ENCODE data around the gene C11orf97. TPM values are rescaled to one million over a fixed set of nuclear protein-coding genes. Genes with fewer than 3 reads are reported as not detected.
"Not testable (repeated sequence)": the region's sequence is repeated elsewhere in the genome, so short reads cannot be mapped to it uniquely, and the experiment has no call there.

C11orf97 gene
- total RNA-seq, 4 donors from 2014 or later = not detected

DNA sequence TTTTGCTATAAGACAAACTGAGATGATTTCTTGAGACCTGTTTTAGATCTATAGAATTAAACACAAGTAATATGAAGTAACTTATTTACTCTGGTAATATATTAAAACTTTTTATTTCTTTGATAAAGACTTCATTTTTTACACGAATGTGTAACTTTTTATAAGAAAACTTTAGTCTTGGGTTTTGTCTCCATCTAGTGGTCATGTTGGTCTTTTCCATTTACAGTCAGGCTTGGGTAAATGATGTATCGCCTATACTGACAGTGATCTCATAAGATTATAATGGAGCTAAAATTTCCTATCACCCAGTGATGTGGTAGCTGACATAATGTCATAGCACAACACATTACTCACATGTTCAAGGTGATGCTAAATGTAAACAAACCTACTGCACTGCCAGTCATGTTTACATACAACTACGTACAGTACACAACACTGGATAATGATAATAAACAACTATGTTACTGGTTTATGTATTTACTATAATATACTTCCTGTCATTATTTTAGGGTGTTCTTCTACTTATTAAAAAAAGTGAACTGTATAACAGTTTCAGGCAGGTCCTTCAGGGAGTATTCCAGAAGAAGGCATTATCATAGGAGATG is 7.5 kb upstream of the C11orf97 start:
- peaks cover 13% of the 10 kb centered on the region for H3K36me3 ChIP-seq
- WGBS = 23% methylated on average over 3 of the region's 3 CpGs
- H3K4me1 ChIP-seq = no peaks in the 10 kb centered on the region
- no peak overlapping the region for H3K27ac ChIP-seq
- H3K9me3 ChIP-seq = no peaks in the 10 kb centered on the region
- no peak overlapping the region for H3K4me3 ChIP-seq
- H3K27me3 ChIP-seq = no peaks in the 10 kb centered on the region
- TF ChIP-seq POLR2AphosphoS5 (IDR thresholded peaks at IDR 0.05) = no peak
- TF ChIP-seq, protein P1, sequence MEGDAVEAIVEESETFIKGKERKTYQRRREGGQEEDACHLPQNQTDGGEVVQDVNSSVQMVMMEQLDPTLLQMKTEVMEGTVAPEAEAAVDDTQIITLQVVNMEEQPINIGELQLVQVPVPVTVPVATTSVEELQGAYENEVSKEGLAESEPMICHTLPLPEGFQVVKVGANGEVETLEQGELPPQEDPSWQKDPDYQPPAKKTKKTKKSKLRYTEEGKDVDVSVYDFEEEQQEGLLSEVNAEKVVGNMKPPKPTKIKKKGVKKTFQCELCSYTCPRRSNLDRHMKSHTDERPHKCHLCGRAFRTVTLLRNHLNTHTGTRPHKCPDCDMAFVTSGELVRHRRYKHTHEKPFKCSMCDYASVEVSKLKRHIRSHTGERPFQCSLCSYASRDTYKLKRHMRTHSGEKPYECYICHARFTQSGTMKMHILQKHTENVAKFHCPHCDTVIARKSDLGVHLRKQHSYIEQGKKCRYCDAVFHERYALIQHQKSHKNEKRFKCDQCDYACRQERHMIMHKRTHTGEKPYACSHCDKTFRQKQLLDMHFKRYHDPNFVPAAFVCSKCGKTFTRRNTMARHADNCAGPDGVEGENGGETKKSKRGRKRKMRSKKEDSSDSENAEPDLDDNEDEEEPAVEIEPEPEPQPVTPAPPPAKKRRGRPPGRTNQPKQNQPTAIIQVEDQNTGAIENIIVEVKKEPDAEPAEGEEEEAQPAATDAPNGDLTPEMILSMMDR (IDR thresholded peaks at IDR 0.05) = peak; percentile 22 to 60
- no peak for DNase-seq (ENCODE audit: low spot score in 2 of 2)

DNA sequence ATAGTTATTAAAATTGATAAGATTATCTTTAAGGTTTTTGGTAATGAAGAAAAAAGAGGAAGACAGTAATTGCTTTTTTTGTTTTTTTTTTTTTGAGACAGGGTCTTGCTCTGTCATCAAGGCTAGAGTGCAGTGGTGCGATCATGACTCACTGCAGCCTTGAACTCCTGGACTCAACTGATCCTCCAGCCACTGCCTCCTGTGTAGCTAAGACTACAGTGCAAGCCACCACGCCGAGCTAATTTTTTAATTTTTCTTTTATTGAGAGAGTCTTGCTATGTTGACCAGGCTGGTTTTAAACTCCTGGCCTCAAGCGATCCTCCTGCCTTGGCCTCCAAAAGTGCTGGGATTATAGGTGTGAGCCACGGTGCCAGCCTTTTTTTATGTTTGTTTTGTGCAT is 5.7 kb upstream of the C11orf97 start:
- not testable (repeated sequence) for H3K9me3 ChIP-seq; H3K36me3 ChIP-seq; H3K27ac ChIP-seq; H3K4me1 ChIP-seq; DNase-seq (ENCODE audit: low spot score in 2 of 2); H3K27me3 ChIP-seq; H3K4me3 ChIP-seq
- 86% methylated on average over 5 of the region's 5 CpGs for WGBS

DNA sequence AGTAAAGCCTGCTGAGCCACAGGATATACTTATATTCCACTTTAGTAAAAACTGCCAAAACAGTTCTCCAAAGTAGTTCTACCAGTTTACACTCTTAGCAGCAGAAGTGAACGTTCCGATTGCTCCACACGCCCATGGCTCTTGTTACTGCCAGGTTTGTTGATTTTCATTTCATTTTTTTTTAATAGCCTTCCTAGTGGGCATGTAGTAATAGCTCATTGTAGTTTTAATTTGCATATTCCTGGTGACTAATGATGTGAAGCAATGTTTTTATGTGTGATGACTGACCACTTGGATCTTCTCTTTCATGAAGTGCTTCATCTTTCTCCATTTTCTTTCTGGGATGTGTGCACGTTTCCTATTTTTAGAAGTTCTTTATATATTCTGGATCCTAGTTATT is 4.8 kb upstream of the C11orf97 start:
- no peaks in the 10 kb centered on the region for H3K36me3 ChIP-seq
- H3K4me1 ChIP-seq = peaks cover 6% of the 10 kb centered on the region
- no peaks in the 10 kb centered on the region for H3K9me3 ChIP-seq
- H3K27ac ChIP-seq = no peak overlapping the region
- H3K4me3 ChIP-seq = no peak overlapping the region
- H3K27me3 ChIP-seq = no peaks in the 10 kb centered on the region
- TF ChIP-seq EP300 (IDR thresholded peaks at IDR 0.05) (no peak), POLR2AphosphoS5 (IDR thresholded peaks at IDR 0.05) (no peak), POLR2A (IDR thresholded peaks at IDR 0.05) (no peak)
- TF ChIP-seq, protein P1 (IDR thresholded peaks at IDR 0.05) = no peak
- no peak for DNase-seq (ENCODE audit: low spot score in 2 of 2)
- 54% methylated on average over 4 of the region's 4 CpGs for WGBS

DNA sequence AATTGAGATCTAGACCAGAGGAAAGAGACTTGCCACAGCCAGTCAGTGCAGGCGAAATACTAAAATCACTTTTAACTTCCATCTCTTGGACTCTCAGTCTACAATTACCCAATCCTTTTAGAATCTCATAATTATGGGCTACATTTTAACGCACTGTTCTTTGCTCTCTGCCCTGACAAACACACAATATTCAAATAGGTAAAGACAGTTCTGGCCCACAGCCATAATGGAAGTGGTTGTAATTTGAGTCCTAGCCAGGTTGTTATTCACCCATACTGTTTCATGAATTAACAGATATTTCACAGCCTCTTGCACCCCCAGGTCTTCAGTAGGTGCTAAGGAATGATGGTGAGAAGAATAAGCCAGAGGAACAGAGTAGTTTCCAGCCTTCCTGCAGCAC is 830 bp downstream of the C11orf97 start:
- TF ChIP-seq POLR2AphosphoS5 (IDR thresholded peaks at IDR 0.05) (no peak), EP300 (IDR thresholded peaks at IDR 0.05) (no peak), POLR2A (IDR thresholded peaks at IDR 0.05) (no peak)
- TF ChIP-seq, protein P1 (IDR thresholded peaks at IDR 0.05) = no peak
- H3K4me3 ChIP-seq = no peak overlapping the region
- peaks cover 7% of the 10 kb centered on the region for H3K4me1 ChIP-seq
- no peaks in the 10 kb centered on the region for H3K27me3 ChIP-seq
- WGBS = 35% methylated on average over 2 of the region's 2 CpGs
- no peaks in the 10 kb centered on the region for H3K36me3 ChIP-seq
- DNase-seq (ENCODE audit: low spot score in 2 of 2) = no peak
- H3K27ac ChIP-seq = no peak overlapping the region
- no peaks in the 10 kb centered on the region for H3K9me3 ChIP-seq

DNA sequence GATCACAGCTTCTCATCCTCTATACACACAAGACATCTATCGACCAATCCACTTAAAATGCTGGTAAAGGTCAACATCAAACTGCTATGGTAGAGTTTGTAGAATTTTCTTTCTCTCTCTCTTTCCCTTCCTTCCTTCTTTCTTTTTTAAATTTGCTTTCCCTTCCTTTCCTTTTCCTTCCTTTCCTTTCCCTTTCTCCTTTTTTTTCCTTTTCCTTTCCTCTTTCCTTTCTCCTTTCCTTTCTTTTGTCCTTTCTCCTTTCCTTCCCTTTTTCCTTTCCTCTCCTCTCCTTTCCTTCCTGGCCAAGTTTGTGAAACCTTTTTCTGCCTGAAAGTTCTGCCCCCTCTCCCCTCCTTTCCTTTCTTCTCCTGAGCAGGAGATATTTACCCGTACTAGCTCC is 3.1 kb downstream of the C11orf97 start:
- no peaks in the 10 kb centered on the region for H3K9me3 ChIP-seq
- peaks cover 11% of the 10 kb centered on the region for H3K4me1 ChIP-seq
- H3K4me3 ChIP-seq = no peak overlapping the region
- H3K36me3 ChIP-seq = no peaks in the 10 kb centered on the region
- H3K27me3 ChIP-seq = no peaks in the 10 kb centered on the region
- DNase-seq (ENCODE audit: low spot score in 2 of 2) = no peak
- H3K27ac ChIP-seq = no peak overlapping the region
- TF ChIP-seq EP300 (IDR thresholded peaks at IDR 0.05) = no peak
- TF ChIP-seq POLR2AphosphoS5 (IDR thresholded peaks at IDR 0.05) = no peak
- no peak for TF ChIP-seq POLR2A (IDR thresholded peaks at IDR 0.05)
- TF ChIP-seq, protein P1 (IDR thresholded peaks at IDR 0.05) = no peak
- WGBS = 91% methylated on average over 2 of the region's 2 CpGs

DNA sequence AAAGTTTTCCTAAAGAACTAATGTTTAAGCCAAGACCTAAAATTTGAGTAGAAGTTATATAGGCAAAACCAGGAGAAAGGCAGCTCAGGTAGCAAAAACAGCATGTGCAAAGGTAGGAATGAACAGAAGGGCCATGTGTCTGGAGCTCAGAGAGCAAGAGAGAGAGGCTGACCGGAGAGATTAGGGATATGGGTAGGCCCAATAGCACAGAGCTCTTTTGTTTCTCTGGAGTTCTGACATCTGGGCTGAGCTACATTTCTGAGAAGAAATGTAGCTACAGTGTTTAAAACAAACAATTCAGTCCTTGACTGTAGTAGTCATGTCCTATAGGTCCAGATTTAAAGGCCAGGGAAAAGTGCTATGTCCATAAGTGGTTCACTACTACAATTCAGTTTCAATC is 4.5 kb downstream of the C11orf97 start:
- no peak overlapping the region for H3K4me3 ChIP-seq
- H3K9me3 ChIP-seq = no peaks in the 10 kb centered on the region
- DNase-seq (ENCODE audit: low spot score in 2 of 2) = no peak
- H3K27ac ChIP-seq = no peak overlapping the region
- peaks cover 11% of the 10 kb centered on the region for H3K4me1 ChIP-seq
- WGBS = 52% methylated on average over 1 of the region's 1 CpG
- TF ChIP-seq POLR2A (IDR thresholded peaks at IDR 0.05) = no peak
- TF ChIP-seq, protein P1 (IDR thresholded peaks at IDR 0.05) = no peak
- H3K36me3 ChIP-seq = no peaks in the 10 kb centered on the region
- H3K27me3 ChIP-seq = no peaks in the 10 kb centered on the region
